Omental fat pad (tissue), 4 donors: ENCODE data around the gene THAP3. TPM values are rescaled to one million over a fixed set of nuclear protein-coding genes. Genes with fewer than 3 reads are reported as not detected.
A peak's percentile ranks its signal among the peaks of the same experiment; 100 is the strongest.
"Not testable (repeated sequence)": the region's sequence is repeated elsewhere in the genome, so short reads cannot be mapped to it uniquely, and the experiment has no call there.

ENCODE experiments used
- ATAC-seq: fragments of 150-250 bp; one replicate; pipeline ENCODE4 v1.9.1; 2016; ENCODE audit warnings: mild to moderate bottlenecking, moderate library complexity; ENCODE audit not compliant: low FRiP score
- DNase-seq: peaks from one replicate; pipeline ENCODE4 v3.0.0-alpha.2; 2019; ENCODE audit warnings: low spot score
- CTCF ChIP-seq, 3 donors: fragments of 450-650 bp; IDR thresholded peaks; one replicate each; pipeline ENCODE4 v1.5.1; 2016 to 2017; ENCODE audit warnings: antibody characterized with exemption in 3 of 3, mild to moderate bottlenecking in 3 of 3, moderate library complexity in 2 of 3
- total RNA-seq, 4 donors: library from RNA; depleted of rRNA; stranded (reverse); fragments of >200 nt; gene quantifications; one replicate each; pipeline ENCODE4 v1.1.0, GENCODE V29; 2016

Gene THAP3
- total RNA-seq, 4 donors from 2014 or later, result 11.6 to 35.0 (median 23.2) TPM

DNA sequence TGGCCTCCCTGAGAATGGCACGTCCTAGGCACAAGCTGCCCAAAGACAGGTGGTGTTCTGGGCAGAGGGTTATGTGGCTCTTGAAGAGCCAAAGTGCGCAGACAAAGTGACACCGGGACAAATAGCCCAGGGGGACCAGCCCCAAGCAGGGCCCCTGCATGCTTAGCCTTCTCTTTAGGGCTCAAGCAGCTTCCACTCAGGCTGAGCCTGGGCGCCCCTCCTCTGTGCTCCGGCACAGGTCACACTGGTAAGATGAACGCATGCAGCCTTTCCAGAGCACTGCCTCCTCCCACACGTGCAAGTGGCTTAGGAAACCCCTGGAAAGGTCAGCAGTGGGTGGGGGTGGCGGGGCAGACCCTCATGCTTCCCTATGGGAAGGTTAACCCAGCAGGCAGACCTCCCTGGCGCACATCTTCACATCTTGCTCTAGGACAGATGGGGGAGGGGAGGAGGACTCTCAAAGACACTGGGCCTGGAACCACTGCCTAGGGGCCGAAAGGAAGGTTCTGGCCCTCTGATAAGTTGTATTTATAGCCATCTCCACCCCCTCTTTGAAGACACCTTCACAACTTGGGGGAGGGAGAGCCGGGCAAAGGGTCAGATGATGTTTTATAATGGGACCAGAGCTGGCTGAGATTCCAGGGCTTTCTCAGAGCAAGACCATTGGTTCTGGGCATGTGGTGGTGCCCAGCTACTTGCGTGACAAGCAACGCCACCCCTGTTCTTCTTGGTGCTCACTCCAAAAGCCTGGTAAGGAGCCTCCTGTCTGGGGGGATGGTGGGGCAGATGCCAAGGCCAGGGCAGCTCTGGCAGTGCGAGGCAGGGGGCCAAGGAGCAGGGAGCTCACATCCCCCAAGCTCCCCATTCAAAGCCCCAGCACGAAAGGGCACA, 27.5 kb upstream of the THAP3 start:
- ATAC-seq (no peak), DNase-seq (no peak)
- no peak for TF ChIP-seq CTCF (IDR thresholded peaks at IDR 0.05)

GRCh38 chr1:6597777-6598131, 26.9 kb upstream of the THAP3 start:
- TF ChIP-seq CTCF (IDR thresholded peaks at IDR 0.05), result no peak
- DNase-seq (no peak), ATAC-seq (no peak)

DNA sequence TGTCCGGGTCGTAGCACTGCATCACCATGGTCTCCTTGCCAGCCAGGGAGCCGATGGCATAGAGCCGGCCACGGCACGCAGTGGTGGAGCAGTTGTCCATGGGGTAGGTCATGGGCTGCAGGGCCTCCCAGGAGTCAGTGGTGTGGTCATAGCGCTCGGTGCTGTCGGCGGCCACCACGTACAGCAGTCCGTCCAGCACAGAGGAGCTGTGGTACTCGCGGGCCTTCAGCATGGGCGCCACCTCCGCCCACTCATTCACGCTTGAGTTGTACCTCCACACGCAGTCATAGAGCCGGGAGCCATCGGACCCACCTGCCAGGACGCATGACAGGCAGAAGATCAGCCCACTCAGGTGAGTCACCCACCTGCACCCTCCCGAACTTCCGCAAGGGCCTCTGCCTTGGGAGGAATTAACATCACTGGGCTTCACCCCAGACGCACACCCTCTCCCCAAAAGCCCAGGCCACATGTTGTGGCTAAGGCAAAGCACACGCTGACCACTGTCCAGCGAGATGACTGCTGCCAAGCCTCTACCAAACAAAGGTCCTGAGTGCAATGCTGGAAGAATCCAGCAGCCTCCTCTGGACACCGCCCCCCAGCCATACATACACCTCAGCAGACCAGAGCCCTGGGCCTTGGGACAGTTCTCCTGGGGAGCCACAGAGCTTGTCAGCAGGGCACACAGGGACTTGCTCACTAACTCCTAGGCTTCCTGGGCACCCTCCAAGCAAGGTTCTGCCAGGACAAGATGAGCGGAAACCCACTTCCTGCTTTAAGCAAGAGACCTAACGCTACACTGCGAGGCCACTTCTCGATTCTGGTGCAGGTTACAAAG, 25.3 kb upstream of the THAP3 start:
- DNase-seq, result no peak
- ATAC-seq, result no peak
- no peak for TF ChIP-seq CTCF (IDR thresholded peaks at IDR 0.05)

DNA sequence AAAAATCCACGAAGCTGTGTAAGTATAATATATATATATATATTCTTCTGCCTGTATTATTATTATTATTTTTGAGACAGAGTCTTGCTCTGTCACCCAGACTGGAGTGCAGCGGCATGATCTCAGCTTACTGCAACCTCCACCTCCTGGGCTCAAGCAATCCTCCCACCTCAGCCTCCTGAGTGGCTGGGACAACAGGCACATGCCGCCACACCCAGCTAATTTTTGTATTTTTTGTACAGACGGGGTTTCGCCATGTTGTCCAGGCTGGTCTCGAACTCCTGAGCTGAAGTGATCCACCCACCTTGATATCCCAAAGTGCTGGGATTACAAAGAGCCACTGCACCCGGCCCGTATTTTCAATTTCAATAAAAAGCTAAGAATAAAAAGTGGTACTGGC, 24.7 kb upstream of the THAP3 start:
- DNase-seq, ATAC-seq: not testable (repeated sequence)

DNA sequence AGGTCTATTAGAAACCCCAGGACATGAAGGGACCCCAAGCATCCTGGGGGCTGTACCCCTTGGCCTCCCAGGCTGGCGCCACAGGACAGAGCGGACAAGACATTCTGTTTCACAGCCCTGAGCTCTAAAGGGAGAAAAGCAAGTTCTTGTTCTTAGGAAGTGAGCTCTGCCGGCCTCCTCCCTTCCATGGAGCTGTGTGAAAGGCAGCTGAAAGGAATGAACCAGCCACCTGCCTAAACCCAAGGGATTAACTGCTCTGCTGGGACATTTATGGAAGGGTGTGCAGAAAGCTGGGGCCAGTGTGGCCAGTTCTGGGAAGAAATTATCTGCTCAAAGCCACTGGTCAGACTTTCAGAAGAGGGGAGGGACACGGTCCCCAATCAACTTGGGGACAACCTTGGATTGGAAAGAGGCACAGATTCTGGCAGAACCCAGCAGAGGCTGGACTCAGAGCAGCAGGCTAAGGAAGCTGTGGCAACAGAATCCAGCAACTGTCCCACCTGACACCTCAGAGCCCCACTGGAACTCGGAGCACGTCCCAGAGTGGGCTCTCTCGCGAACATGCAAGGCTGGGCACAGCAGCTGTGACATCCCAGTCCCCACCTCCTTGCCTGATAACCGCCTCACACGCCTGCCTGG, 24.1 kb upstream of the THAP3 start:
- DNase-seq, result no peak
- no peak for ATAC-seq
- TF ChIP-seq CTCF (IDR thresholded peaks at IDR 0.05), result no peak

DNA sequence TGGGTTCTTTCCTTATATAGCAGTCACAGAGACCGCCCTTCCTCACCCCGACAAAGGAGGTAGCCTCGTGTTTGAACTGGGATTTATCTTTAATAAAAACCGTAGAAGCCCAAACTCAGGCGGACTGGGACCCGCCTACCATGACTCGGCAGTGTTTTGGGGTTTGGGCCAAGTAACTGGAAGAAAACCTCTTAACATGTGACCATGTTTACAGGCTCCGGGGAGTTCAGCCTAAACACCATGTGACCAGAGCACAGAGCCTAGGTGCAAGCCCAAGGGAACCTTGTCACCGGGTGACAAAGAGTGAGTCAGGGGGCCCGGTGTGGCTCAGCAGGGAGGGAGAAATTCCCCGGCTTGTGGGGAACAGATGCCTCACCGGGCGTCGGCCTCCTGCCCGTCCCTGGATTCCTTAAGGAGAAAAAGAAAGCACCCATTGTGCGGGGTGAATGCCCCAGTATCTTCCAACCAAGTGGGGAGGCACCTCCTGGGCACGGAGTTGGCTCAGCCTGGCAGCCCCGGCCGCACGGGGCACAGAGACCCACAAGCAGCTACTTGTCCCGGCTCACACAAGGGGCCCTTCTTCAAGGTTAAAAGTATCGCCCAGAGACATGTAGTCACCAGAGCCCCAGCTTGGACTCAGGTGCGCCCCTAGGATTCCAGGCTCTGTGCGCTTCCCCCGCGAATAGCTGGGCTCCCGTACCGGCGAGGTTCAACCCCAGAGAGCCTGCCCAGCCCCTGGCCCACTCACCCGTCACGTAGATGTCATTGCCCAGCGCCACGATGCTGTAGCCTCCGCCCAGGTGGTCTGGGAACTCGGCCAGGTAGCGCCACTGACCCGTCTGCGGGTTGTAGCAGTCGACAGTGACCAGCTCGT, 23.4 kb upstream of the THAP3 start:
- ATAC-seq, result peak; percentile 50
- TF ChIP-seq CTCF (IDR thresholded peaks at IDR 0.05), result no peak
- peak; percentile 63 for DNase-seq
